Measurements from ENCODE around the gene HSPB6. TPM values are rescaled to one million over a fixed set of nuclear protein-coding genes. Genes with fewer than 3 reads are reported as not detected.

HSPB6 gene
- total and polyA plus RNA-seq, 2 donors from 2014 or later = 53.1 to 64.3 TPM

DNA sequence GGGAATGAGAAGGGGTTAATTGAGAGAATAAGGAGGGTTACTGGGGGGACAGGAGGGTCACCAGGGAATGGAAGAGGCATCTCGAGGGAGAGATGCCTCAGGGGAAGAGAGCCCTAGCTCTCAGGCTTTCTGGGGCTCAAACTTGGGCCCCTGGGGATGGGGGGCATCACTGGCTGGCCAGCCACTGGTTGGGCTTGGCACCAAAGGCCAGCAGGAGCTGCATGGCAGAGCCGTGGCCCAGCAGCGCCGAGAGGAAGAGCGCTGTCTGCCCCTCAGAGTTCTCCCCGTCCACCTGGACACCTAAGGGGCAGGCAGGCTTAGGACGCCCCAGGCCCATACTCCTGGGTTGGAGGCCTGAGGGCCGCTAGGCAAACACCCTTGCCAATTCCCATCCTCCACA lies 36.1 kb upstream of the HSPB6 start:
- H3K27ac ChIP-seq (ENCODE audit: low read depth in 2 of 2, low read length in 2 of 2) = no peak overlapping the region
- FAIRE-seq = no peak
- DNase-seq = no peak
- H3K9ac ChIP-seq (ENCODE audit: low read length in 3 of 3) = no peak overlapping the region
- intact Hi-C loops (cut with DNase I) = no loop called here
- no peak overlapping the region for H3K4me3 ChIP-seq (ENCODE audit: low read length in 3 of 3)
- H3K4me1 ChIP-seq (ENCODE audit: control insufficient read depth in 2 of 3, insufficient read depth in 2 of 3, low read depth in 1 of 3, low read length in 3 of 3) = no peaks in the 10 kb centered on the region
- H3K9me3 ChIP-seq (ENCODE audit: control insufficient read depth in 2 of 3, insufficient read depth in 1 of 3, low read length in 3 of 3) = no peaks in the 10 kb centered on the region
- H3K36me3 ChIP-seq (ENCODE audit: control insufficient read depth in 2 of 3, insufficient read depth in 3 of 3, low read length in 3 of 3) = no peaks in the 10 kb centered on the region
- TF ChIP-seq, protein P1, sequence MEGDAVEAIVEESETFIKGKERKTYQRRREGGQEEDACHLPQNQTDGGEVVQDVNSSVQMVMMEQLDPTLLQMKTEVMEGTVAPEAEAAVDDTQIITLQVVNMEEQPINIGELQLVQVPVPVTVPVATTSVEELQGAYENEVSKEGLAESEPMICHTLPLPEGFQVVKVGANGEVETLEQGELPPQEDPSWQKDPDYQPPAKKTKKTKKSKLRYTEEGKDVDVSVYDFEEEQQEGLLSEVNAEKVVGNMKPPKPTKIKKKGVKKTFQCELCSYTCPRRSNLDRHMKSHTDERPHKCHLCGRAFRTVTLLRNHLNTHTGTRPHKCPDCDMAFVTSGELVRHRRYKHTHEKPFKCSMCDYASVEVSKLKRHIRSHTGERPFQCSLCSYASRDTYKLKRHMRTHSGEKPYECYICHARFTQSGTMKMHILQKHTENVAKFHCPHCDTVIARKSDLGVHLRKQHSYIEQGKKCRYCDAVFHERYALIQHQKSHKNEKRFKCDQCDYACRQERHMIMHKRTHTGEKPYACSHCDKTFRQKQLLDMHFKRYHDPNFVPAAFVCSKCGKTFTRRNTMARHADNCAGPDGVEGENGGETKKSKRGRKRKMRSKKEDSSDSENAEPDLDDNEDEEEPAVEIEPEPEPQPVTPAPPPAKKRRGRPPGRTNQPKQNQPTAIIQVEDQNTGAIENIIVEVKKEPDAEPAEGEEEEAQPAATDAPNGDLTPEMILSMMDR (IDR thresholded peaks at IDR 0.05; ENCODE audit: borderline replicate concordance, extremely low read depth, insufficient read depth) = no peak
- H3K27me3 ChIP-seq (ENCODE audit: control insufficient read depth, insufficient read depth, low read length) = peaks cover 2% of the 10 kb centered on the region

DNA sequence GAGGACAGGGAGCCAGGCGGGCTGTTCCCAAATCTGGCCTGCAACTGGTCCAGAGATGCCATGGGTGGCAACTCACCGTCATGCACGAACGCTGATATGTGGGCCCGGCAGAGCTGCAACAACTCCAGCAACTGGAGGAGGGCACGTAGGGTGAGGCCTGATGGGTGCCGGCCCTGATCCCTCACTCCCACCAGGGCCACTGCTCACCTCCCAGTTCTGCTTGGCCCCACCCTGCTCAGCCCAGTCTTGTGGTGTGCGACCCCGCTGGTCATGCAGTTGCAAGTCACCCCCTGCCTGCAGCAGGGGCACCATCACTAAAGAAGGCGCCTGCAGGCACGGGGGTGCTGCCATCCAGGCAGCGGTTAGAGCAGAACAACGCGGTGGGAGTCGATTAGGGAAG lies 35.5 kb upstream of the HSPB6 start:
- TF ChIP-seq, protein P1 (IDR thresholded peaks at IDR 0.05; ENCODE audit: borderline replicate concordance, extremely low read depth, insufficient read depth) = no peak
- peak in 1 of 5 donors; percentile 69 for DNase-seq
- H3K9ac ChIP-seq (ENCODE audit: low read length in 3 of 3) = no peak overlapping the region
- H3K4me1 ChIP-seq (ENCODE audit: control insufficient read depth in 2 of 3, insufficient read depth in 2 of 3, low read depth in 1 of 3, low read length in 3 of 3) = no peaks in the 10 kb centered on the region
- H3K27me3 ChIP-seq (ENCODE audit: control insufficient read depth, insufficient read depth, low read length) = peaks cover 2% of the 10 kb centered on the region
- intact Hi-C loops (cut with DNase I) = no loop called here
- H3K9me3 ChIP-seq (ENCODE audit: control insufficient read depth in 2 of 3, insufficient read depth in 1 of 3, low read length in 3 of 3) = no peaks in the 10 kb centered on the region
- H3K4me3 ChIP-seq (ENCODE audit: low read length in 3 of 3) = no peak overlapping the region
- H3K27ac ChIP-seq (ENCODE audit: low read depth in 2 of 2, low read length in 2 of 2) = no peak overlapping the region
- FAIRE-seq = no peak
- no peaks in the 10 kb centered on the region for H3K36me3 ChIP-seq (ENCODE audit: control insufficient read depth in 2 of 3, insufficient read depth in 3 of 3, low read length in 3 of 3)

GRCh38 chr19:35791814-35792279 lies 35.0 kb upstream of the HSPB6 start:
- H3K27ac ChIP-seq (ENCODE audit: low read depth in 2 of 2, low read length in 2 of 2) = no peak overlapping the region
- intact Hi-C loops (cut with DNase I) = no loop called here
- H3K36me3 ChIP-seq (ENCODE audit: control insufficient read depth in 2 of 3, insufficient read depth in 3 of 3, low read length in 3 of 3) = no peaks in the 10 kb centered on the region
- no peaks in the 10 kb centered on the region for H3K9me3 ChIP-seq (ENCODE audit: control insufficient read depth in 2 of 3, insufficient read depth in 1 of 3, low read length in 3 of 3)
- no peaks in the 10 kb centered on the region for H3K4me1 ChIP-seq (ENCODE audit: control insufficient read depth in 2 of 3, insufficient read depth in 2 of 3, low read depth in 1 of 3, low read length in 3 of 3)
- DNase-seq = no peak
- TF ChIP-seq, protein P1 (IDR thresholded peaks at IDR 0.05; ENCODE audit: borderline replicate concordance, extremely low read depth, insufficient read depth) = no peak
- no peak overlapping the region for H3K4me3 ChIP-seq (ENCODE audit: low read length in 3 of 3)
- no peak for FAIRE-seq
- H3K9ac ChIP-seq (ENCODE audit: low read length in 3 of 3) = no peak overlapping the region
- peaks cover 2% of the 10 kb centered on the region for H3K27me3 ChIP-seq (ENCODE audit: control insufficient read depth, insufficient read depth, low read length)

Measured in kidney (tissue), 14 donors.